ENCODE results near the gene ZNF362.

Gene ZNF362

GRCh38 chr1:33269621-33270020 is 13.3 kb downstream of the ZNF362 start:
- DNase-seq: no peak

- DNase-seq: no peak
These were observed 14.1 kb downstream of the ZNF362 start for GRCh38 chr1:33270379-33270778.

GRCh38 chr1:33270808-33271465 is 14.6 kb downstream of the ZNF362 start:
- DNase-seq: no peak

- no peak for DNase-seq
These were observed 15.6 kb downstream of the ZNF362 start for GRCh38 chr1:33271666-33272505.

GRCh38 chr1:33272509-33272908 is 16.2 kb downstream of the ZNF362 start:
- DNase-seq: no peak

- no peak for DNase-seq
These were observed 16.6 kb downstream of the ZNF362 start for GRCh38 chr1:33272930-33273329.

- no peak for DNase-seq
These were observed 17.1 kb downstream of the ZNF362 start for GRCh38 chr1:33273406-33273805.

GRCh38 chr1:33273961-33274371 is 17.7 kb downstream of the ZNF362 start:
- no peak for DNase-seq

GRCh38 chr1:33274446-33274845 is 18.2 kb downstream of the ZNF362 start:
- no peak for DNase-seq

- no peak for DNase-seq
These were observed 18.9 kb downstream of the ZNF362 start for GRCh38 chr1:33275195-33275594.

- DNase-seq: no peak
These were observed 19.6 kb downstream of the ZNF362 start for GRCh38 chr1:33275706-33276572.

GRCh38 chr1:33276573-33277298 is 20.4 kb downstream of the ZNF362 start:
- DNase-seq: no peak

- no peak for DNase-seq
These were observed 21.3 kb downstream of the ZNF362 start for GRCh38 chr1:33277488-33278084.

GRCh38 chr1:33280091-33280661 is 23.9 kb downstream of the ZNF362 start:
- no peak for DNase-seq

GRCh38 chr1:33281554-33282303 is 25.4 kb downstream of the ZNF362 start:
- no peak for DNase-seq

- no peak for DNase-seq
These were observed 26.5 kb downstream of the ZNF362 start for GRCh38 chr1:33282791-33283190.

GRCh38 chr1:33284049-33284448 is 27.8 kb downstream of the ZNF362 start:
- no peak for DNase-seq

GRCh38 chr1:33286451-33287185 is 30.3 kb downstream of the ZNF362 start:
- no peak for DNase-seq

- DNase-seq: no peak
These were observed 31.0 kb downstream of the ZNF362 start for GRCh38 chr1:33287317-33287716.
